Astrocyte (in vitro differentiated cells and primary cell): ENCODE results near the gene VCL.

Experiments used
- EZH2 ChIP-seq: IDR thresholded peaks from 2 replicates; pipeline ENCODE4 v1.6.1; 2012; ENCODE audit warnings: mild to moderate bottlenecking, low read length, inconsistent platforms; ENCODE audit not compliant: insufficient read depth
- TF ChIP-seq, protein P1 (sequence below): IDR thresholded peaks from 2 replicates; pipeline ENCODE4 v1.5.1; 2011; ENCODE audit warnings: low read depth, mild to moderate bottlenecking, inconsistent platforms, low read length, moderate library complexity; ENCODE audit not compliant: insufficient read depth

DNA sequence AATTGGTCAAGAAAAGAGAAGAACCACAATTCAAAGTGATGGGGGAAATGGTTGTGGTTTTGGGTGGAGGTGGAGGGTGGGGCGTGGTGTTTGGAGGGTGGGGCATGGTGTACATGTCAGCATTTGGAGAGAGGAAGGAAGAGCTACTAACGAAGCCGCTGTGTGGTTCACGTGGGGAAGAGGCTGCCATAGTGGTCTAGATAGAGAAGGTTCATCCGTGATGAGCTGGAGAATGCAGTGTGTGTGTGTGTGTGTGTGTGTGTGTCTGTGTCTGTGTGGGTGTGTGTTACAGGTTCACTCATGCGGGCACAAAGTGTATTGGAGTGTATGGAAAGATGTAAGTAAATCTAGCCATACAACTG is 6.1 kb upstream of the VCL start:
- TF ChIP-seq, protein P1, sequence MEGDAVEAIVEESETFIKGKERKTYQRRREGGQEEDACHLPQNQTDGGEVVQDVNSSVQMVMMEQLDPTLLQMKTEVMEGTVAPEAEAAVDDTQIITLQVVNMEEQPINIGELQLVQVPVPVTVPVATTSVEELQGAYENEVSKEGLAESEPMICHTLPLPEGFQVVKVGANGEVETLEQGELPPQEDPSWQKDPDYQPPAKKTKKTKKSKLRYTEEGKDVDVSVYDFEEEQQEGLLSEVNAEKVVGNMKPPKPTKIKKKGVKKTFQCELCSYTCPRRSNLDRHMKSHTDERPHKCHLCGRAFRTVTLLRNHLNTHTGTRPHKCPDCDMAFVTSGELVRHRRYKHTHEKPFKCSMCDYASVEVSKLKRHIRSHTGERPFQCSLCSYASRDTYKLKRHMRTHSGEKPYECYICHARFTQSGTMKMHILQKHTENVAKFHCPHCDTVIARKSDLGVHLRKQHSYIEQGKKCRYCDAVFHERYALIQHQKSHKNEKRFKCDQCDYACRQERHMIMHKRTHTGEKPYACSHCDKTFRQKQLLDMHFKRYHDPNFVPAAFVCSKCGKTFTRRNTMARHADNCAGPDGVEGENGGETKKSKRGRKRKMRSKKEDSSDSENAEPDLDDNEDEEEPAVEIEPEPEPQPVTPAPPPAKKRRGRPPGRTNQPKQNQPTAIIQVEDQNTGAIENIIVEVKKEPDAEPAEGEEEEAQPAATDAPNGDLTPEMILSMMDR: no peak
- TF ChIP-seq EZH2: no peak
